ENCODE measurements around the gene DEGS2. TPM values are rescaled to one million over a fixed set of nuclear protein-coding genes. Genes with fewer than 3 reads are reported as not detected.

DEGS2 gene
- total RNA-seq, 1 donor from 2014 or later = not detected

- no peaks in the 10 kb centered on the region for H3K36me3 Mint-ChIP-seq (ENCODE audit: low read depth)
These were observed 41.6 kb downstream of the DEGS2 start for GRCh38 chr14:100117633-100118395.

GRCh38 chr14:100117026-100117425, 42.4 kb downstream of the DEGS2 start:
- Mint-ChIP-seq H3K36me3 (ENCODE audit: low read depth) (no peaks in the 10 kb centered on the region), H3K4me3 (no peak overlapping the region), H3K9me3 (no peaks in the 10 kb centered on the region), H3K27ac (ENCODE audit: unreplicated experiment) (no peak overlapping the region), H3K27me3 (ENCODE audit: low read depth) (no peaks in the 10 kb centered on the region), H3K4me1 (peaks cover 35% of the 10 kb centered on the region)
- no peak for DNase-seq (ENCODE audit: low read depth, low spot score)
- no peak for TF ChIP-seq CTCF (conservative IDR thresholded peaks at IDR 0.05)

More at GRCh38 chr14:100117633-100118395, 41.6 kb downstream of the DEGS2 start:
- no peak overlapping the region for H3K4me3 Mint-ChIP-seq
- H3K27me3 Mint-ChIP-seq (ENCODE audit: low read depth) = no peaks in the 10 kb centered on the region
- peaks cover 27% of the 10 kb centered on the region for H3K4me1 Mint-ChIP-seq
- no peak for DNase-seq (ENCODE audit: low read depth, low spot score)
- no peak for TF ChIP-seq CTCF (conservative IDR thresholded peaks at IDR 0.05)
- H3K27ac Mint-ChIP-seq (ENCODE audit: unreplicated experiment) = peak overlapping the region; percentile 88
- H3K9me3 Mint-ChIP-seq = no peaks in the 10 kb centered on the region

GRCh38 chr14:100116134-100116533, 43.3 kb downstream of the DEGS2 start:
- TF ChIP-seq CTCF (conservative IDR thresholded peaks at IDR 0.05) = no peak
- Mint-ChIP-seq H3K27me3 (ENCODE audit: low read depth) (no peaks in the 10 kb centered on the region), H3K4me3 (no peak overlapping the region)

GRCh38 chr14:100115726-100116125, 43.7 kb downstream of the DEGS2 start:
- Mint-ChIP-seq H3K4me1 (peaks cover 42% of the 10 kb centered on the region), H3K4me3 (no peak overlapping the region), H3K36me3 (ENCODE audit: low read depth) (no peaks in the 10 kb centered on the region), H3K27ac (ENCODE audit: unreplicated experiment) (peak overlapping the region; percentile 70), H3K27me3 (ENCODE audit: low read depth) (no peaks in the 10 kb centered on the region), H3K9me3 (no peaks in the 10 kb centered on the region)
- TF ChIP-seq CTCF (conservative IDR thresholded peaks at IDR 0.05) = no peak
- DNase-seq (ENCODE audit: low read depth, low spot score) = no peak

More at GRCh38 chr14:100116134-100116533, 43.3 kb downstream of the DEGS2 start:
- DNase-seq (ENCODE audit: low read depth, low spot score) = no peak
- Mint-ChIP-seq H3K9me3 (no peaks in the 10 kb centered on the region), H3K4me1 (peaks cover 42% of the 10 kb centered on the region), H3K36me3 (ENCODE audit: low read depth) (no peaks in the 10 kb centered on the region), H3K27ac (ENCODE audit: unreplicated experiment) (peak overlapping the region; percentile 70)

DNA sequence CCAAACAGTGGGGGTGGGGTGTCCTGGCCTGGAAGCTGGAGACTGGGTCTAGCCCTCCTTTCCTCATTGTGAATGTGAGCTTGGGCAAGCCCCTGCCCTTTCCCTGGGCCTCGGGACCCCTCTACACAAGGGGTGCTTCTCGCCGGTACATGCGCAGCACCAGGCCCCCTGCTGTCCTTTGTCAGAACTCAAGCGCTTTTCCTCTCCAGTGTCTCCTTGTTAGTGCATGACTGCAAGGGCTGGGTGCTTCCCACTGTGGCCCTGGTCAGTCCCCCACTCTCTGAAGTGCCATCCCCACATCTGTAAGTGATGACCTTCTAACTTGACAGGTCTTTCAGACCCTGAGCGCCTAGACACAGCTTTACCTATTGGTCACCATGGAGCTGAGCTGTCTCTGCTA, 44.2 kb downstream of the DEGS2 start:
- Mint-ChIP-seq H3K36me3 (ENCODE audit: low read depth) (no peaks in the 10 kb centered on the region), H3K27ac (ENCODE audit: unreplicated experiment) (peak overlapping the region; percentile 17), H3K9me3 (no peaks in the 10 kb centered on the region), H3K4me3 (no peak overlapping the region), H3K27me3 (ENCODE audit: low read depth) (no peaks in the 10 kb centered on the region), H3K4me1 (peaks cover 42% of the 10 kb centered on the region)
- DNase-seq (ENCODE audit: low read depth, low spot score) = no peak
- TF ChIP-seq CTCF (conservative IDR thresholded peaks at IDR 0.05) = no peak
